ENCODE measurements around the gene SPACA6.
A peak's percentile ranks its signal among the peaks of the same experiment; 100 is the strongest.

SPACA6 gene

GRCh38 chr19:51699170-51699569 lies 6.0 kb downstream of the SPACA6 start:
- Histone ChIP-seq H3K27ac (no peak overlapping the region), H3K4me3 (no peak overlapping the region)
- no peak for TF ChIP-seq CTCF (IDR thresholded peaks at IDR 0.05)
- DNase-seq (ENCODE audit: low spot score): no peak

DNA sequence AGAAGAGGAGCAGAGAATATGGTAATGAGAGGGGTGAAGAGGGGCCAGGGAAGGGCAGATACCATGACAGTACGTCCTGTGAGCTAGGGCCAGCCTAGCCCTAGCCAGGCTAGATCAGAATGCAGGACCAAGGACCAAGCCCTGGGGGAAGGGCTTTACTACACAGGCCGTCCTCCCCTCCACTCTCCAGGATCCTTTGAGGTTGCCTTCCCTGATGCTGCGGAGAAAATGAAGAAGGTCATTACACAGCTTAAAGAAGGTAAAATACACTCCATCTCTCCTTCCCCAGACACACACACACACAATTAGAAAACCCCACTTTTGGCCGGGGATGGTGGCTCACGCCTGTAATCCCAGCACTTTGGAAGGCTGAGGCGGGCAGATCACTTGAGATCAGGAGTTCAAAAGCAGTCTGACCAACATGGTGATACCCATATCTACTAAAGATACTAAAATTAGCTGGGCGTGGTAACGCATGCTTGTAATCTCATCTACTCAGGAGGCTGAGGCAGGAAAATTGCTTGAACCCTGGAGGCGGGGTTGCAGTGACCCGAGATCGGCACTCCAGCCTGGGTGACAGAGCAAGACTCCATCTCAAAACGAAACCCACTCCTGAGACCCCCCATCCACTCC lies 8.5 kb downstream of the SPACA6 start:
- no peak overlapping the region for H3K4me3 ChIP-seq
- peak overlapping the region; percentile 31 to 98 for H3K27ac ChIP-seq
- DNase-seq (ENCODE audit: low spot score): no peak
- TF ChIP-seq CTCF (IDR thresholded peaks at IDR 0.05): no peak

DNA sequence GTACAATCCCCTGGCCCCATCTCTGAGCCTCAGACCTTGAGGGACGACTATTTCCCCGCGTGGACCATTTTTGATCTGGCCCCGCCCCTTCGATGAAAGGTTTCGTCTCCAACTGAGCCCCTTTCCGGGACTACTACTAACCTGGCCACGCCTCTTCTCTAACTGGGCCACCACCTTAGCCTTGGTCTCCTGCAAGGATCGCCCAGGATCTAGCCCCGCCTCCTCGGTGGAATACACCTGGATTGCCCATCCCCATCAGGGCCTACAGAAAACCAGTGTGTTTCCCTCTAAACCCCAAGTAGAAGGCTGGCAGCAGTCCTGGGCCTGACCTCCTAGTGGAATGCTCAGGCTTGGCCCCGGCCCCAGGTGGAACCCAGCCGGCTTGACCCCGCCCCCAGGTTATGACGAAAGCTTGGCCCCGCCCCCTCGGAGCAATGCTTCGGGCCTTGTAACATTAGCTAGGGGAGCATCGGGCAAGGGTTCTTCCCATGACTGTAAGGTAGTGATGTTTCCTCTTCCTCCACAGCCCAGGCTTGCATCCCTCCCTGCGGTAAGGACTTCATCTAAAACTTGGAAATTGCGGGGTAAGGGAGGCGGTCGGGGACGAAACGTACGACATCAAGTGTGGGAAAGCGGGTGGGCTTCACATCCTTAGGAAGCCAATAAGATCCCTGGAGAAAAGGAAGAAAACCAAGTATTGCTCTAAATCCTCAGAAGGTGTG lies 9.1 kb downstream of the SPACA6 start:
- H3K4me3 ChIP-seq: peak overlapping the region; percentile 25
- H3K27ac ChIP-seq: peak overlapping the region; percentile 34 to 98
- no peak for TF ChIP-seq CTCF (IDR thresholded peaks at IDR 0.05)
- DNase-seq (ENCODE audit: low spot score): peak; percentile 90

GRCh38 chr19:51702825-51703574 lies 9.9 kb downstream of the SPACA6 start:
- no peak for DNase-seq (ENCODE audit: low spot score)
- H3K4me3 ChIP-seq: peak overlapping the region; percentile 87
- peak overlapping the region; percentile 88 to 98 for H3K27ac ChIP-seq
- no peak for TF ChIP-seq CTCF (IDR thresholded peaks at IDR 0.05)

GRCh38 chr19:51703575-51704515 lies 10.7 kb downstream of the SPACA6 start:
- DNase-seq (ENCODE audit: low spot score): peak; percentile 98
- Histone ChIP-seq H3K27ac (peak overlapping the region; percentile 88 to 98), H3K4me3 (peak overlapping the region; percentile 87)
- no peak for TF ChIP-seq CTCF (IDR thresholded peaks at IDR 0.05)

GRCh38 chr19:51704626-51705025 lies 11.5 kb downstream of the SPACA6 start:
- DNase-seq (ENCODE audit: low spot score): no peak
- no peak for TF ChIP-seq CTCF (IDR thresholded peaks at IDR 0.05)
- H3K27ac ChIP-seq: peak overlapping the region; percentile 88 to 98

More at GRCh38 chr19:51704626-51705025, 11.5 kb downstream of the SPACA6 start:
- H3K4me3 ChIP-seq: peak overlapping the region; percentile 87
